Neutrophil (primary cell): ENCODE measurements around the gene TRIM25.

Experiments
- H3K27ac ChIP-seq: fragments of 200-600 bp; sonication (generic); 2 replicates; pipeline ENCODE4 v1.5.1; 2016; ENCODE audit warnings: mild to moderate bottlenecking, moderate library complexity
- H3K27me3 ChIP-seq: fragments of 200-600 bp; sonication (generic); 2 replicates; pipeline ENCODE4 v1.6.0; 2016; ENCODE audit warnings: mild to moderate bottlenecking
- H3K36me3 ChIP-seq: fragments of 200-600 bp; sonication (generic); 2 replicates; pipeline ENCODE4 v1.5.1; 2017
- H3K4me1 ChIP-seq, 2 experiments: fragments of 200-600 bp in 1 of 2; sonication (generic) in 1 of 2; 1 replicate in 1 of 2; 2 replicates in 1 of 2; pipeline versions ENCODE4 v1.5.1 to v1.6.1; 2013 to 2016; ENCODE audit warnings: low read depth in 1 of 2, low read length in 1 of 2, mild to moderate bottlenecking in 1 of 2, moderate library complexity in 1 of 2; ENCODE audit not compliant: control insufficient read depth in 1 of 2, insufficient read depth in 1 of 2
- H3K4me3 ChIP-seq, 2 experiments: fragments of 200-600 bp in 1 of 2; sonication (generic) in 1 of 2; 1 replicate in 1 of 2; 2 replicates in 1 of 2; pipeline ENCODE4 v1.5.1; 2013 to 2016; ENCODE audit warnings: low read depth in 1 of 2, low read length in 1 of 2, mild to moderate bottlenecking in 1 of 2, moderate library complexity in 1 of 2
- H3K9me3 ChIP-seq: fragments of 200-600 bp; sonication (generic); 2 replicates; pipeline ENCODE4 v1.5.1; 2016
- TF ChIP-seq, protein P1 (sequence below): fragments of 200-600 bp; sonication (generic); IDR thresholded peaks from 2 replicates; pipeline ENCODE4 v1.5.1; 2016; ENCODE audit warnings: antibody characterized with exemption

Gene TRIM25

DNA sequence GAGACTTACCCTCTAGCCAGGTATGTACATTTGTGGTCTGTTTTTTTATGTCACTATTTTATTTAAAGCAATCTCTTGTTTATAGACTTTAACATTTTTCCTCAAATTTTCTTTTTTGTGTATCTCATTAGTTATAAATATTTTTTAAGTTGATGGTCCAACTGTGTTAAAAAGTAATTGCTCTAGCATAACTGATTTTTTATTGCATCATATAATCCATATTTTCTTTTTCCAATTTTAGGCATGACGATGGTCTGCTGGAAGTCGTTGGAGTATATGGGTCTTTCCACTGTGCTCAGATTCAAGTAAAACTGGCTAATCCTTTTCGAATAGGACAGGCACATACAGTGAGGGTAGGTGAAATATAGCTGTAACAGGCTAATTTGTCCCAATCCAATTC lies 52.0 kb downstream of the TRIM25 start:
- Histone ChIP-seq H3K27me3 (no peaks in the 10 kb centered on the region), H3K27ac (no peak overlapping the region), H3K4me1 (no peaks in the 10 kb centered on the region), H3K4me3 (no peak overlapping the region), H3K36me3 (no peaks in the 10 kb centered on the region), H3K9me3 (no peaks in the 10 kb centered on the region)
- TF ChIP-seq, protein P1, sequence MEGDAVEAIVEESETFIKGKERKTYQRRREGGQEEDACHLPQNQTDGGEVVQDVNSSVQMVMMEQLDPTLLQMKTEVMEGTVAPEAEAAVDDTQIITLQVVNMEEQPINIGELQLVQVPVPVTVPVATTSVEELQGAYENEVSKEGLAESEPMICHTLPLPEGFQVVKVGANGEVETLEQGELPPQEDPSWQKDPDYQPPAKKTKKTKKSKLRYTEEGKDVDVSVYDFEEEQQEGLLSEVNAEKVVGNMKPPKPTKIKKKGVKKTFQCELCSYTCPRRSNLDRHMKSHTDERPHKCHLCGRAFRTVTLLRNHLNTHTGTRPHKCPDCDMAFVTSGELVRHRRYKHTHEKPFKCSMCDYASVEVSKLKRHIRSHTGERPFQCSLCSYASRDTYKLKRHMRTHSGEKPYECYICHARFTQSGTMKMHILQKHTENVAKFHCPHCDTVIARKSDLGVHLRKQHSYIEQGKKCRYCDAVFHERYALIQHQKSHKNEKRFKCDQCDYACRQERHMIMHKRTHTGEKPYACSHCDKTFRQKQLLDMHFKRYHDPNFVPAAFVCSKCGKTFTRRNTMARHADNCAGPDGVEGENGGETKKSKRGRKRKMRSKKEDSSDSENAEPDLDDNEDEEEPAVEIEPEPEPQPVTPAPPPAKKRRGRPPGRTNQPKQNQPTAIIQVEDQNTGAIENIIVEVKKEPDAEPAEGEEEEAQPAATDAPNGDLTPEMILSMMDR, result no peak

DNA sequence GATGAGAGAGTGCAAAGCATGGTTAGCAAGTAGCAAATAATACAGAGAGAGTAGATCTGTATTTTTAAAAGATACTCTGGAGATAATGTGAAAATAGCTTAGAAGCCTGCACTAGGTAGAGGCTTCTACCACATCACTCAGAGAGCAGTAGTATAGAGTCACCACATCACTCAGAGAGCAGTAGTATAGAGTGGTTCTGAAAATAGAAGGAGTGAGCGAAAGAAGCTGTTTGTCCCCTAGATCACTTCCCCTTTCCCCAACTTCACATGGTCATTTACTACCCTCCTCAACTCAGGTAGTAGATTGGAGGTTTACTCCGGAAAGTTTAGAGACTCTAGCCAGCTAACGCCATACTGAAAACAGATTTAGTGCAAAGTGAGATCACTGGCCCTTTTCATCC lies 62.8 kb downstream of the TRIM25 start:
- Histone ChIP-seq H3K4me1 (no peaks in the 10 kb centered on the region), H3K27ac (no peak overlapping the region), H3K27me3 (no peaks in the 10 kb centered on the region), H3K9me3 (no peaks in the 10 kb centered on the region), H3K36me3 (no peaks in the 10 kb centered on the region), H3K4me3 (no peak overlapping the region)
- TF ChIP-seq, protein P1, result no peak

DNA sequence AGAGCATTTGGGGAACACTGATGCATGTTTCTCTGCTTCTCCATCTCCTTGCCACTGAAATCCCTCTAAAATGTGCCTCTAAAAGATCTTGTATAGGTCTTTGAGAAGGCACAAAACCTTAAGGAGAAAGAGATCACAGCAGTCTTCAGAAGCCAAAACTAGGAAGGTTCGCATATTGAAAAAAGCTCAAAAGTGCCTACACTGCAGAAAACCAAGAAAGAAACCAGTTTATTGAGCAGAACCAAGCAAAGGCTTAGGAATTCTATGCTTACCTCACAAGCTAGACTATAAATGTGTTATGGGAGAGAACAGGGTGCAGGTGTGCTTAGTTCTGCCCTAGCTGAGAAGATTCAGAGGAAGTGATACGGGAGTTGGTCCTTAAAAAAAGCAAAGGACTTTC lies 63.3 kb downstream of the TRIM25 start:
- TF ChIP-seq, protein P1, result no peak
- H3K36me3 ChIP-seq, result no peaks in the 10 kb centered on the region

DNA sequence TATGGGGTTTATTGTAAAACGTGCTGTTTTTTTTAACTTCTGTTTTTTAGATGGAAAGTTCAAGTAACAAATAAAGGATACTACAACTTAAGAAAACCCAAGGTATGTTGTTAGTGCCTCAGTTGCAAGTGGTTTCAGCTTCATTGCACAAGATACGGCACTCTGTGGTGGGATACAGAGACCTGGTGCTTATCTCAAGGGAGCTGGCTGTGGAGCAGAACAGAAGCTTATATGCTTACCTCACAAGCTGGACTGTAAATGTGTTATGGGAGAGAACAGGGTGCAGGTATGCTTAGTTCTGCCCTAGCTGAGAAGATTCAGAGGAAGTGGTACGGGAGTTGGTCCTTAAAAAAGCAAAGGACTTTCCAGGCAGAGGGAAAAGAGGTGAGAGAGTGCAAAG lies 64.7 kb downstream of the TRIM25 start:
- H3K27ac ChIP-seq, result no peak overlapping the region
- no peaks in the 10 kb centered on the region for H3K9me3 ChIP-seq
- H3K4me1 ChIP-seq, result no peaks in the 10 kb centered on the region
- H3K27me3 ChIP-seq, result no peaks in the 10 kb centered on the region
- no peaks in the 10 kb centered on the region for H3K36me3 ChIP-seq
- TF ChIP-seq, protein P1, result no peak
- H3K4me3 ChIP-seq, result no peak overlapping the region

More for the DNA sequence above, 63.3 kb downstream of the TRIM25 start:
- Histone ChIP-seq H3K27ac (no peak overlapping the region), H3K4me1 (no peaks in the 10 kb centered on the region), H3K4me3 (no peak overlapping the region), H3K9me3 (no peaks in the 10 kb centered on the region), H3K27me3 (no peaks in the 10 kb centered on the region)

DNA sequence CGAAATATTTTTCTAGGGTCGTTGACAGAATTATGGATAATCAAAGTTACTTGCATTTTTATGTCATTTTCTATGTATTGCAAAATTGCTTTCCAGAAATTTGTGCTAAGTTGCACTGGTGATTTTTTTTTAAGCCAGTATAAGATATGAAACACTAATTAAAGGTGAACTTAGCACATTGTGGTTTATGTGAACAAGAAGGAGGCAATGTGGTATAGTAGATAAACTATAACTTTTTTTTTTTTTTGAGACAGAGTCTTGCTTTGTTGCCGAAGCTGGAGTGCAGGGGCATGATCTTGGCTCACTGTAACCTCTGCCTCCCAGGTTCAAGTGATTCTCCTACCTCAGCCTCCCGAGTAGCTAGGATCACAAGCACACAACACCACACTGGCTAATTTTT lies 66.7 kb downstream of the TRIM25 start:
- TF ChIP-seq, protein P1, result no peak

DNA sequence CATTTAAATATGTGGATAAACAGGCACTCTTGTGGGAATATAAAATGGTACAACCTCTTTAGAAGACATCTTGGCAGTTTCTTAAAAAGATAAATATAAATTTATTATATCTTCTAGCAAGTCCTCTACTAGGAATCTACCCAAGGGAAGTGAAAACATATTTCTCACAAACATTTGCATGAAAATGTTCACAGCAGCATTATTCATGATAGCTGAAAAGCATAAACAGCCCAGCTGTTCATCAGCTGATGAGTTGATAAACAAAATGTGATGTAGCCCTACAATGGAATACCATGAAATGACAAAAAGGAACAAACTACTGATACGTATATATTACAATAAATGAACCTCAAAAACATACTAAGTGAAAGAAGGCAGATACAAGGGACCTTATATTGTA lies 67.9 kb downstream of the TRIM25 start:
- no peak overlapping the region for H3K27ac ChIP-seq
- H3K4me1 ChIP-seq, result no peaks in the 10 kb centered on the region
- no peaks in the 10 kb centered on the region for H3K9me3 ChIP-seq
- no peaks in the 10 kb centered on the region for H3K27me3 ChIP-seq
- TF ChIP-seq, protein P1, result no peak
- no peak overlapping the region for H3K4me3 ChIP-seq
- no peaks in the 10 kb centered on the region for H3K36me3 ChIP-seq

More for the DNA sequence above, 66.7 kb downstream of the TRIM25 start:
- Histone ChIP-seq H3K9me3 (no peaks in the 10 kb centered on the region), H3K4me3 (no peak overlapping the region), H3K36me3 (no peaks in the 10 kb centered on the region), H3K4me1 (no peaks in the 10 kb centered on the region), H3K27me3 (no peaks in the 10 kb centered on the region), H3K27ac (no peak overlapping the region)
